Endothelial cell of umbilical vein (primary cell): Measurements from ENCODE around the gene SPEF1. TPM values are rescaled to one million over a fixed set of nuclear protein-coding genes. Genes with fewer than 3 reads are reported as not detected.
"Not testable (repeated sequence)": the region's sequence is repeated elsewhere in the genome, so short reads cannot be mapped to it uniquely, and the experiment has no call there.

ENCODE experiments used
- BruUV-seq: library from RNA; stranded (reverse); fragments of 400-500 nt; replicated peaks from 2 replicates; lab custom pipeline; 2021; lab: Mats Ljungman, UMichigan
- CTCF ChIA-PET: fragments of 300-600, 350-600 bp; sonication (Branson Sonifier 250); formaldehyde crosslinking; loops from one replicate; lab custom pipeline; 2021; ENCODE audit warnings: antibody characterized with exemption, inconsistent platforms; lab: Charles Lee
- POLR2A ChIA-PET: fragments of 300-600, 350-600 bp; sonication (Branson Sonifier 250); formaldehyde crosslinking; loops from one replicate; lab custom pipeline; 2021; ENCODE audit warnings: antibody characterized with exemption, inconsistent platforms; lab: Charles Lee
- DNase-seq: peaks from one replicate; pipeline ENCODE4 v3.0.0-alpha.2; 2011; ENCODE audit warnings: low read depth, low spot score
- FAIRE-seq: peaks from 2 replicates; lab custom pipeline; 2011; peaks lifted over from hg19 to GRCh38; lab: Jason Lieb, UNC
- H2AFZ ChIP-seq: 2 replicates; pipeline ENCODE4 v1.6.0; 2012; ENCODE audit warnings: low read depth, low read length, control low read depth, inconsistent platforms
- H3K27ac ChIP-seq: 2 replicates; pipeline ENCODE4 v1.5.1; 2011; ENCODE audit warnings: low read depth, mild to moderate bottlenecking, control low read depth, low read length, moderate library complexity; ENCODE audit not compliant: insufficient read depth
- H3K27me3 ChIP-seq, 2 experiments: 2 replicates each; pipeline versions ENCODE4 v1.6.0 to v1.6.1; 2011; ENCODE audit warnings: low read length in 2 of 2, mixed read lengths in 1 of 2; ENCODE audit not compliant: control insufficient read depth in 2 of 2, insufficient read depth in 2 of 2
- H3K36me3 ChIP-seq, 2 experiments: 2 replicates in 1 of 2; 3 replicates in 1 of 2; pipeline ENCODE4 v1.5.1; 2011; ENCODE audit warnings: low read length in 2 of 2, mild to moderate bottlenecking in 1 of 2, moderate library complexity in 1 of 2; ENCODE audit not compliant: control insufficient read depth in 2 of 2, insufficient read depth in 2 of 2; ENCODE audit errors: extremely low read depth in 1 of 2
- H3K4me1 ChIP-seq: 3 replicates; pipeline ENCODE4 v1.5.1; 2011; ENCODE audit warnings: mild to moderate bottlenecking, low read length; ENCODE audit not compliant: control insufficient read depth, insufficient read depth; ENCODE audit errors: extremely low read depth
- H3K4me2 ChIP-seq: 2 replicates; pipeline ENCODE4 v1.6.1; 2011; ENCODE audit warnings: low read length, control low read depth, mixed read lengths; ENCODE audit not compliant: insufficient read depth
- H3K4me3 ChIP-seq, 3 experiments: fragments of 200-600 bp in 1 of 3; sonication (generic), shearing (Covaris generic) in 1 of 3; replicated peaks in 1 of 3; 2 replicates each; pipeline ENCODE4 v1.5.1; 2011 to 2016; ENCODE audit warnings: control low read depth in 3 of 3, low read length in 3 of 3, mild to moderate bottlenecking in 2 of 3, inconsistent platforms in 1 of 3, low read depth in 1 of 3, moderate library complexity in 1 of 3; ENCODE audit not compliant: insufficient read depth in 1 of 3
- H3K79me2 ChIP-seq: 2 replicates; pipeline ENCODE4 v1.6.0; 2012; ENCODE audit warnings: low read length, inconsistent platforms; ENCODE audit not compliant: control insufficient read depth, insufficient read depth
- H3K9ac ChIP-seq: replicated peaks from 2 replicates; pipeline ENCODE3; 2011; ENCODE audit warnings: low read length, control low read depth; ENCODE audit not compliant: insufficient read depth; ENCODE audit errors: extremely low read depth
- H3K9me1 ChIP-seq: replicated peaks from 3 replicates; pipeline ENCODE4 v1.6.0; 2011; ENCODE audit warnings: mild to moderate bottlenecking, low read length; ENCODE audit not compliant: control insufficient read depth, insufficient read depth; ENCODE audit errors: extremely low read depth
- H3K9me3 ChIP-seq: replicated peaks from 2 replicates; pipeline ENCODE4 v1.5.1; 2012; ENCODE audit warnings: low read length, inconsistent platforms; ENCODE audit not compliant: control insufficient read depth, insufficient read depth
- H4K20me1 ChIP-seq: replicated peaks from 2 replicates; pipeline ENCODE3; 2011; ENCODE audit warnings: mild to moderate bottlenecking, low read length; ENCODE audit not compliant: control insufficient read depth, insufficient read depth; ENCODE audit errors: extremely low read depth
- FOS ChIP-seq: IDR thresholded peaks from 2 replicates; pipeline ENCODE4 v1.6.1; 2011; ENCODE audit warnings: mild to moderate bottlenecking, low read length, moderate library complexity, borderline replicate concordance; ENCODE audit not compliant: insufficient read depth
- GATA2 ChIP-seq: IDR thresholded peaks from 2 replicates; pipeline ENCODE4 v1.7.0; 2011; ENCODE audit warnings: low read depth, mild to moderate bottlenecking, moderate library complexity, mixed read lengths, low read length; ENCODE audit not compliant: insufficient read length, insufficient read depth
- JUN ChIP-seq: IDR thresholded peaks from 2 replicates; pipeline ENCODE4 v1.6.1; 2011; ENCODE audit warnings: borderline replicate concordance, low read depth; ENCODE audit not compliant: insufficient read length, insufficient read depth
- POLR2AphosphoS5 ChIP-seq: IDR thresholded peaks from 2 replicates; pipeline ENCODE4 v1.6.1; 2012; ENCODE audit warnings: low read depth, mild to moderate bottlenecking, control low read depth, low read length, moderate library complexity; ENCODE audit not compliant: insufficient read depth
- dilution Hi-C: fragments of 300-500 bp; cut with MboI; formaldehyde crosslinking; loops from one replicate; pipeline ENCODE4 v1.15.0; 2019; ENCODE audit warnings: low sequenced_read_pairs; ENCODE audit not compliant: extremely low pct_ligation_motif_present
- intact Hi-C: fragments of 100-400 bp; cut with micrococcal nuclease; formaldehyde crosslinking; loops from one replicate; pipeline ENCODE4 v1.10.0; 2022
- polyA plus RNA-seq, 4 experiments: library from polyadenylated mRNA; depleted of rRNA in 3 of 4; stranded (reverse) in 3 of 4; unstranded in 1 of 4; fragments of >200 nt; gene quantifications; 2 replicates each; pipeline versions ENCODE4 v1.2.1 to v1.2.3, GENCODE V29; 2011 to 2012; ENCODE audit warnings: missing spikeins in 1 of 4
- total RNA-seq: library from RNA; stranded (reverse); gene quantifications from 2 replicates; pipeline ENCODE4 v1.2.3, GENCODE V29; 2021

The SPEF1 gene
- total and polyA plus RNA-seq, 2 donors (not counting 3 experiments of a cell fraction or from before 2014, with no cell fraction given): 0.07 to 0.44 TPM

DNA sequence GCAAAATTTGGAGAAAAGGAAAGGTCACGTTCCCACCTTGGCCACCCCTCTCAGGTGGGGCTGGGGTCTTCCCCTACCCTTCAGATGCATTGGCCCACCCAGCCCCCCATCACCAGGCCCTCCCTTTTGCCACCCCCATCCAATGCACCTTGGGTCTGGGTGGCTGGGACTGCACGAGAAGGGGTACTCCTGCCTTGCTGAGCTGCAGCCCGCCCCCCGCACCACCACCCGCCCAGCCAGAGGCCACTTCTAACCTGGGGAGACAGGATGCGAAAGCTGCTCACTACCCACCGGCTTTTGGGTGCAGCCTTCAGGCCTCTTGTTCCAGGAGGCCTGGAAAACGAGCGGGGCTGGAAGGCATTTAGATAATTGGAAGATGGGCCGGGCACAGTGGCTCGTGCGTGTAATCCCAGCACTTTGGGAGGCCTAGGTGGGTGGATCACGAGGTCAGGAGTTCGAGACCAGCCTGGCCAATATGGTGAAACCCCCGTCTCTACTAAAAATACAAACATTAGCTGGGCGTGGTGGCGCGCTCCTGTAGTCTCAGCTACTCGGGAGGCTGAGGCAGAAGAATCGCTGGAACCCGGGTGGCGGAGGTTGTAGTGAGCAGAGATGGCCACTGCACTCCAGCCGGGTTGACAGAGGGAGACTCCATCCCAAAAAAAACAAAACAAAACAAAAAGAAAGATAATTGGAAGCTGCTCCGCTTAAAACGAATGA lies 13.6 kb upstream of the SPEF1 start:
- Histone ChIP-seq H3K9me3 (no peaks in the 10 kb centered on the region), H4K20me1 (no peaks in the 10 kb centered on the region), H3K4me2 (peak overlapping the region; percentile 75), H2AFZ (no peak overlapping the region), H3K36me3 (no peaks in the 10 kb centered on the region), H3K9ac (peak overlapping the region; percentile 91), H3K9me1 (no peaks in the 10 kb centered on the region), H3K27me3 (no peaks in the 10 kb centered on the region), H3K27ac (peak overlapping the region; percentile 84), H3K4me3 (peak overlapping the region in 2 of 3 experiments; percentile 44 to 70), H3K79me2 (peaks cover 22% of the 10 kb centered on the region), H3K4me1 (peaks cover 20% of the 10 kb centered on the region)
- DNase-seq: no peak
- intact Hi-C loops (no loop called here), dilution Hi-C loops (no loop called here)
- no peak for FAIRE-seq
- POLR2A ChIA-PET: no interaction called here
- BruUV-seq: no TSS peak
- CTCF ChIA-PET: interaction anchor here (1.0 to 2.1 kb wide), 3 partner anchors 8 to 25 kb away, joined by 4 to 29 read pairs (median 4); partner anchors contain the start of genes AP5S1 and CENPB
- TF ChIP-seq POLR2AphosphoS5: no peak
- TF ChIP-seq GATA2: no peak
- TF ChIP-seq JUN: no peak
- no peak for TF ChIP-seq FOS

DNA sequence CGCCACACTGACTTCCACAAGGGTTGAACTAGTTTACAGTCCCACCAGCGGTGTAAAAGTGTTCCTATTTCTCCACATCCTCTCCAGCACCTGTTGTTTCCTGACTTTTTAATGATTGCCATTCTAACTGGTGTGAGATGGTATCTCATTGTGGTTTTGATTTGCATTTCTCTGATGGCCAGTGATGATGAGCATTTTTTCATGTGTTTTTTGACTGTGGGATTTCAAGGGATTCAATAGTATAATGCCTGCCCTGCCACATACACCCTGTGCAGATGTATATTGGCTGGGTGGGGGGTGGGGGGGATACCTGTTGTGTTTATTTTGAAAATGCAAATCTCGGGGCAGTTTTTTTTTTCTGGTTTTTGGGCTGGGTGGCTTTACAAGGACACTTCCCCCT lies 12.9 kb upstream of the SPEF1 start:
- Histone ChIP-seq H3K79me2 (peaks cover 22% of the 10 kb centered on the region), H3K4me1 (peaks cover 20% of the 10 kb centered on the region)
- intact Hi-C loops, H3K9ac ChIP-seq, BruUV-seq, H3K27ac ChIP-seq, H3K36me3 ChIP-seq, H3K9me1 ChIP-seq, FAIRE-seq, H3K4me3 ChIP-seq, H3K27me3 ChIP-seq, POLR2A ChIA-PET, H4K20me1 ChIP-seq, H3K4me2 ChIP-seq, H3K9me3 ChIP-seq, dilution Hi-C loops, DNase-seq, H2AFZ ChIP-seq: not testable (repeated sequence)
- CTCF ChIA-PET: interaction anchor here (1.0 kb wide), 1 partner anchor 8 kb away, joined by 4 read pairs; the partner anchor contains the start of gene CENPB

DNA sequence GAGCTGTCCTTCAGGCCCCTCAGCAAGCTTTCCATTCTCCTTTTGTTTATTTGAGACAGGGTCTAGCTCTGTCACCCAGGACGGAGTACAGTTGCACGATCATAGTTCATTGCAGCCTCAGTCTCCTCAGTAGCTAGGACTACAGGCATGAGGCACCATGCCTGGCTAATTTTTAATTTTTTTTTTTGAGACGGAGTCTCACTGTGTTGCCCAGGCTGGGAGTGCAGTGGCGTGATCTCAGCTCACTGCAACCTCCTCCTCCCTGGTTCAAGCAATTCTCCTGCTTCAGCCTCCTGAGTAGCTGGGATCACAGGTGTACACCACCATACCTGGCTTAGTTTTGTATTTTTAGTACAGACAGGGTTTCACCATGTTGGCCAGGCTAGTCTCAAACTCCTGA lies 8.0 kb upstream of the SPEF1 start:
- H3K9me1 ChIP-seq, dilution Hi-C loops, DNase-seq, H3K4me3 ChIP-seq, H3K27ac ChIP-seq, H3K4me2 ChIP-seq, H3K36me3 ChIP-seq, BruUV-seq, H3K27me3 ChIP-seq, H2AFZ ChIP-seq, H4K20me1 ChIP-seq, intact Hi-C loops, H3K9ac ChIP-seq, FAIRE-seq, H3K9me3 ChIP-seq: not testable (repeated sequence)
- ChIA-PET POLR2A (interaction anchor here (0.7 kb wide), 1 partner anchor 229 kb away, joined by 3 read pairs; no protein-coding TSS in a partner anchor), CTCF (interaction anchor here (1.1 to 7.6 kb wide), 4 partner anchors 22 to 63 kb away, joined by 3 to 214 read pairs (median 37); partner anchors contain the start of genes ADISSP and AP5S1)
- H3K4me1 ChIP-seq: peaks cover 18% of the 10 kb centered on the region
- peaks cover 19% of the 10 kb centered on the region for H3K79me2 ChIP-seq
